WTC11 (cell line): ENCODE results near the gene EVPLL.

Experiments used
- CTCF ChIP-seq: fragments of 200-600 bp; IDR thresholded peaks from 2 replicates; pipeline ENCODE4 v1.8.0; 2022; ENCODE audit warnings: antibody characterized with exemption
- ELF4 ChIP-seq: sonication (generic); formaldehyde crosslinking; IDR thresholded peaks from 2 replicates; pipeline ENCODE4 v1.8.1; 2022; ENCODE audit warnings: low read depth, mild to moderate bottlenecking, moderate library complexity, missing genetic modification reagents
- ESRRA ChIP-seq: sonication (generic); formaldehyde crosslinking; IDR thresholded peaks from 2 replicates; pipeline ENCODE4 v1.8.1; 2022; ENCODE audit warnings: mild to moderate bottlenecking, missing genetic modification reagents, borderline replicate concordance
- NR2C2 ChIP-seq: sonication (generic); formaldehyde crosslinking; IDR thresholded peaks from 2 replicates; pipeline ENCODE4 v1.8.0; 2022; ENCODE audit warnings: mild to moderate bottlenecking, missing genetic modification reagents
- NR3C1 ChIP-seq: sonication (generic); formaldehyde crosslinking; conservative IDR thresholded peaks from 2 replicates; pipeline ENCODE4 v1.8.1; 2023; ENCODE audit warnings: low read depth, mild to moderate bottlenecking, missing genetic modification reagents
- SOX15 ChIP-seq: fragments of 250-450 bp; sonication (Bioruptor Pico); IDR thresholded peaks from 2 replicates; pipeline ENCODE4 v1.9.0; 2021; ENCODE audit warnings: mild to moderate bottlenecking
- SP1 ChIP-seq: sonication (generic); formaldehyde crosslinking; conservative IDR thresholded peaks from 2 replicates; pipeline ENCODE4 v1.8.1; 2022; ENCODE audit warnings: missing genetic modification reagents
- TEAD4 ChIP-seq: sonication (generic); formaldehyde crosslinking; IDR thresholded peaks from 2 replicates; pipeline ENCODE4 v1.8.0; 2022; ENCODE audit warnings: mild to moderate bottlenecking, missing genetic modification reagents
- TP53 ChIP-seq: sonication (generic); formaldehyde crosslinking; IDR thresholded peaks from 2 replicates; pipeline ENCODE4 v1.8.1; 2023; ENCODE audit warnings: mild to moderate bottlenecking, missing genetic modification reagents
- TF ChIP-seq, protein P1 (sequence below): sonication (generic); formaldehyde crosslinking; conservative IDR thresholded peaks from 2 replicates; pipeline ENCODE4 v1.8.1; 2022; ENCODE audit warnings: mild to moderate bottlenecking, missing genetic modification reagents
- TF ChIP-seq, protein P2 (sequence below): sonication (generic); formaldehyde crosslinking; IDR thresholded peaks from 2 replicates; pipeline ENCODE4 v1.8.1; 2022; ENCODE audit warnings: missing genetic modification reagents, borderline replicate concordance
- TF ChIP-seq, protein P3 (sequence below): sonication (generic); formaldehyde crosslinking; IDR thresholded peaks from 2 replicates; pipeline ENCODE4 v1.8.1; 2023; ENCODE audit warnings: mild to moderate bottlenecking, moderate library complexity, missing genetic modification reagents
- TF ChIP-seq, protein P4 (sequence below): sonication (generic); formaldehyde crosslinking; IDR thresholded peaks from 2 replicates; pipeline ENCODE4 v1.8.1; 2022; ENCODE audit warnings: mild to moderate bottlenecking, missing genetic modification reagents, moderate library complexity, borderline replicate concordance

GRCh38 chr17:18377437-18378204 is at the start of gene EVPLL:
- TF ChIP-seq, protein P1, sequence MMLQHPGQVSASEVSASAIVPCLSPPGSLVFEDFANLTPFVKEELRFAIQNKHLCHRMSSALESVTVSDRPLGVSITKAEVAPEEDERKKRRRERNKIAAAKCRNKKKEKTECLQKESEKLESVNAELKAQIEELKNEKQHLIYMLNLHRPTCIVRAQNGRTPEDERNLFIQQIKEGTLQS (CRISPR knock-in tag): no peak
- TF ChIP-seq TP53 (CRISPR knock-in tag) (no peak), TEAD4 (no peak), NR3C1 (CRISPR knock-in tag) (no peak), ELF4 (no peak), CTCF (no peak), ESRRA (CRISPR knock-in tag) (no peak), SOX15 (CRISPR knock-in tag) (no peak), SP1 (CRISPR knock-in tag) (no peak), NR2C2 (CRISPR knock-in tag) (no peak)
- TF ChIP-seq, protein P2, sequence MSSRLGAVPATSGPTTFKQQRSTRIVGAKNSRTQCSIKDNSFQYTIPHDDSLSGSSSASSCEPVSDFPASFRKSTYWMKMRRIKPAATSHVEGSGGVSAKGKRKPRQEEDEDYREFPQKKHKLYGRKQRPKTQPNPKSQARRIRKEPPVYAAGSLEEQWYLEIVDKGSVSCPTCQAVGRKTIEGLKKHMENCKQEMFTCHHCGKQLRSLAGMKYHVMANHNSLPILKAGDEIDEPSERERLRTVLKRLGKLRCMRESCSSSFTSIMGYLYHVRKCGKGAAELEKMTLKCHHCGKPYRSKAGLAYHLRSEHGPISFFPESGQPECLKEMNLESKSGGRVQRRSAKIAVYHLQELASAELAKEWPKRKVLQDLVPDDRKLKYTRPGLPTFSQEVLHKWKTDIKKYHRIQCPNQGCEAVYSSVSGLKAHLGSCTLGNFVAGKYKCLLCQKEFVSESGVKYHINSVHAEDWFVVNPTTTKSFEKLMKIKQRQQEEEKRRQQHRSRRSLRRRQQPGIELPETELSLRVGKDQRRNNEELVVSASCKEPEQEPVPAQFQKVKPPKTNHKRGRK (CRISPR knock-in tag): no peak
- TF ChIP-seq, protein P3, sequence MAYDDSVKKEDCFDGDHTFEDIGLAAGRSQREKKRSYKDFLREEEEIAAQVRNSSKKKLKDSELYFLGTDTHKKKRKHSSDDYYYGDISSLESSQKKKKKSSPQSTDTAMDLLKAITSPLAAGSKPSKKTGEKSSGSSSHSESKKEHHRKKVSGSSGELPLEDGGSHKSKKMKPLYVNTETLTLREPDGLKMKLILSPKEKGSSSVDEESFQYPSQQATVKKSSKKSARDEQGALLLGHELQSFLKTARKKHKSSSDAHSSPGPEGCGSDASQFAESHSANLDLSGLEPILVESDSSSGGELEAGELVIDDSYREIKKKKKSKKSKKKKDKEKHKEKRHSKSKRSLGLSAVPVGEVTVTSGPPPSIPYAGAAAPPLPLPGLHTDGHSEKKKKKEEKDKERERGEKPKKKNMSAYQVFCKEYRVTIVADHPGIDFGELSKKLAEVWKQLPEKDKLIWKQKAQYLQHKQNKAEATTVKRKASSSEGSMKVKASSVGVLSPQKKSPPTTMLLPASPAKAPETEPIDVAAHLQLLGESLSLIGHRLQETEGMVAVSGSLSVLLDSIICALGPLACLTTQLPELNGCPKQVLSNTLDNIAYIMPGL (CRISPR knock-in tag): no peak
- TF ChIP-seq, protein P4, sequence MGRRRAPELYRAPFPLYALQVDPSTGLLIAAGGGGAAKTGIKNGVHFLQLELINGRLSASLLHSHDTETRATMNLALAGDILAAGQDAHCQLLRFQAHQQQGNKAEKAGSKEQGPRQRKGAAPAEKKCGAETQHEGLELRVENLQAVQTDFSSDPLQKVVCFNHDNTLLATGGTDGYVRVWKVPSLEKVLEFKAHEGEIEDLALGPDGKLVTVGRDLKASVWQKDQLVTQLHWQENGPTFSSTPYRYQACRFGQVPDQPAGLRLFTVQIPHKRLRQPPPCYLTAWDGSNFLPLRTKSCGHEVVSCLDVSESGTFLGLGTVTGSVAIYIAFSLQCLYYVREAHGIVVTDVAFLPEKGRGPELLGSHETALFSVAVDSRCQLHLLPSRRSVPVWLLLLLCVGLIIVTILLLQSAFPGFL (CRISPR knock-in tag): no peak
